Subcutaneous abdominal adipose tissue (tissue), 5 donors: Measurements from ENCODE around the gene CFAP92.

ENCODE experiments used
- H3K27ac ChIP-seq: one replicate; pipeline ENCODE4 v1.7.0; 2013; ENCODE audit warnings: low read depth, mild to moderate bottlenecking, inconsistent platforms, low read length, moderate library complexity
- H3K27me3 ChIP-seq, 5 donors: one replicate each; pipeline ENCODE4 v1.7.0; 2013; ENCODE audit warnings: low read length in 5 of 5, inconsistent platforms in 1 of 5; ENCODE audit not compliant: control insufficient read depth in 5 of 5, insufficient read depth in 4 of 5
- H3K36me3 ChIP-seq, 5 donors: one replicate each; pipeline ENCODE4 v1.7.0; 2013; ENCODE audit warnings: low read length in 5 of 5; ENCODE audit not compliant: control insufficient read depth in 5 of 5, insufficient read depth in 5 of 5
- H3K4me1 ChIP-seq, 5 donors: one replicate each; pipeline ENCODE4 v1.7.0; 2013; ENCODE audit warnings: low read length in 5 of 5, mild to moderate bottlenecking in 3 of 5, moderate library complexity in 1 of 5; ENCODE audit not compliant: control insufficient read depth in 5 of 5, insufficient read depth in 5 of 5
- H3K4me3 ChIP-seq, 5 donors: one replicate each; pipeline ENCODE4 v1.7.0; 2013; ENCODE audit warnings: low read length in 5 of 5, low read depth in 1 of 5
- H3K9ac ChIP-seq, 5 donors: one replicate each; pipeline ENCODE4 v1.7.0; 2013; ENCODE audit warnings: low read length in 5 of 5, mild to moderate bottlenecking in 4 of 5, moderate library complexity in 3 of 5
- H3K9me3 ChIP-seq, 5 donors: one replicate each; pipeline ENCODE4 v1.7.0; 2013; ENCODE audit warnings: low read length in 5 of 5; ENCODE audit not compliant: control insufficient read depth in 5 of 5
- donor health status: healthy.
- donor health status: healthy.
- donor health status: healthy.
- donor health status: healthy.
- donor health status: healthy.

CFAP92 gene

GRCh38 chr3:128993461-128994172 is at the start of gene CFAP92:
Gene CFAP92 (minus strand): TSS chr3:128994076. CDS start chr3:128993304, 772 bp downstream.
- peak within 1 kb of the TSS; percentile 39 to 58 (median 48) for H3K4me3 ChIP-seq
- no peaks in the 10 kb centered on the region for H3K36me3 ChIP-seq
- H3K27me3 ChIP-seq = peaks cover 7 to 21% (median 12%) of the 10 kb centered on the region in 5 donors
- H3K9ac ChIP-seq = peak within 1 kb of the TSS in 2 of 5 donors; percentile 28 to 37
- no peaks in the 10 kb centered on the region for H3K9me3 ChIP-seq
- peaks cover 0 to 17% (median 13%) of the 10 kb centered on the region in 5 donors for H3K4me1 ChIP-seq
- no peak within 1 kb of the TSS for H3K27ac ChIP-seq

DNA sequence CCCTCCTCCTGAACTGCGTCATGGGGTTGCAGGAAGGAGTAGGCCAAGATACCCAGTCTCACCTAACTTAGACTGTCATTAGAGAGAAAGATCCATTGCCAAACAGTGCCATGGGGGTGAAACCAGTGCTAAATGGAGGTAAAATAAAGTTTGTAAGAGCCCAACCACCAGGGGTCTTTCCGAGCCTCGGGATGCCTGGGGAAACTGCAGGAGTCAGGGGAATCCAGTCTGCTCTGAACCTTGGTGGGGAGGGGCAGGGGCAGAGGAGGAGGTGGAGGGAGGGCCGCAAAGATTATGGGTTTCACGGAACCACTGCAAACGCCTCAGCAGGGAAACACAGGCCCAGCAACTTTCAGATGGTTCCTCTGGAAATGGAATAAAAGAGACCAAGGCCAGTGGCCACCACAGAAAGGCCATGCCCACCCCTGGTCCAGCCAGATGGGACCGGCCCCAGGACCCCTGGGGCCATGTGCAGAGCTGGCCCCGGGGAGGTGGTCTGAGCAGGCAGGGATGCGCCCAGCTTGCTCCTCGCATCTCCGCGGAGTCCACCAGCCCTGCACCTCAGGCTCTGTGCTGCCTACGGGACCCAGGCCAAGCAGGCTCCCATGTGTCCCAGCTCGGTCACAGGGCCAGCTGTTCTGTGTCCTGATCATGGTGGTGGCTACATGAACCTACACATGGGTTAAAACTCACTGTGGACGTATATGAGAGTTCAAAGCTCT is 46.9 kb upstream of the CFAP92 start:
- Histone ChIP-seq H3K27ac (no peak overlapping the region), H3K9ac (no peak overlapping the region), H3K4me3 (no peak overlapping the region), H3K9me3 (no peaks in the 10 kb centered on the region), H3K36me3 (peaks cover 0 to 6% (median 0%) of the 10 kb centered on the region in 5 donors), H3K27me3 (peaks cover 0 to 15% (median 14%) of the 10 kb centered on the region in 5 donors), H3K4me1 (peaks cover 0 to 8% (median 4%) of the 10 kb centered on the region in 5 donors)

DNA sequence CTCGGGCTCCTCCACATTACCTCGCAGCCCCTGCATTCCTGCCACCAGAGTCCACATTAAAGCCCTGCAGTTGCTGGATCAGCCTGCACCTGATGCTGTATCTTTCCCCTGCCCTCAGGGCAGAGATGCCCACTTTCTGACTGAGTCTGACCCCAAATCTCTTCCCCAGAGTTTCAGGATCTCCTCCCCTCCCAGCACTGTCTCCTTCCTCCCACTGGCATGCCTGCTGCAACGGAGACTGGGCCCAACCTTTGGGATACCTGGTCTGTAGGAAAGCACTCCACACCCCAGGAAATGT is 46.1 kb upstream of the CFAP92 start:
- peaks cover 0 to 3% (median 0%) of the 10 kb centered on the region in 5 donors for H3K4me1 ChIP-seq

GRCh38 chr3:129039271-129040038 is 45.6 kb upstream of the CFAP92 start:
- peaks cover 0 to 3% (median 0%) of the 10 kb centered on the region in 5 donors for H3K4me1 ChIP-seq
- peaks cover 0 to 6% (median 0%) of the 10 kb centered on the region in 5 donors for H3K36me3 ChIP-seq
- no peak overlapping the region for H3K9ac ChIP-seq
- no peaks in the 10 kb centered on the region for H3K9me3 ChIP-seq
- no peak overlapping the region for H3K27ac ChIP-seq
- H3K4me3 ChIP-seq = no peak overlapping the region
- H3K27me3 ChIP-seq = peaks cover 0 to 12% (median 10%) of the 10 kb centered on the region in 5 donors

More for the DNA sequence above, 46.1 kb upstream of the CFAP92 start:
- Histone ChIP-seq H3K27ac (no peak overlapping the region), H3K9me3 (no peaks in the 10 kb centered on the region), H3K36me3 (peaks cover 0 to 6% (median 0%) of the 10 kb centered on the region in 5 donors), H3K27me3 (peaks cover 0 to 12% (median 10%) of the 10 kb centered on the region in 5 donors), H3K9ac (no peak overlapping the region), H3K4me3 (no peak overlapping the region)

- peaks cover 0 to 6% (median 0%) of the 10 kb centered on the region in 5 donors for H3K36me3 ChIP-seq
- peaks cover 0 to 12% (median 10%) of the 10 kb centered on the region in 5 donors for H3K27me3 ChIP-seq
- H3K4me3 ChIP-seq = no peak overlapping the region
- peaks cover 0 to 3% (median 0%) of the 10 kb centered on the region in 5 donors for H3K4me1 ChIP-seq
- no peaks in the 10 kb centered on the region for H3K9me3 ChIP-seq
- H3K9ac ChIP-seq = no peak overlapping the region
- no peak overlapping the region for H3K27ac ChIP-seq
These were observed 44.4 kb upstream of the CFAP92 start for GRCh38 chr3:129038121-129038855.

DNA sequence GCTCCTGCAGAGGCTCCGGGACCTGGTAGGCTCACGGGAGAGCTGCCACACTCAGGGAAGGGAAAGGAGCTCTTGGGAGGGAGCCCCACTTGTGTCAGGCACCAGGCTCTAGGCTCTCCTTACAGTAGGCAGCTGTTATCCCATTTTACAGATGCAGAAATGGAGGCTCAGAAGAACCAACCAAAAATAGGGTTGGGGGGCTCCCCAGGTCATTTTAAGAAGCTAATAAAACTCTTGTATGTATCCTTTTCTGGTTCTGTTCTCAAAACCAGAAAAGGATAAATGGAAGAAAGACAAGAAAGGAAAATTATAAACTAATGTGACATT is 43.2 kb upstream of the CFAP92 start:
- H3K36me3 ChIP-seq = peaks cover 0 to 10% (median 0%) of the 10 kb centered on the region in 5 donors
- H3K27ac ChIP-seq = no peak overlapping the region
- peaks cover 0 to 12% (median 10%) of the 10 kb centered on the region in 5 donors for H3K27me3 ChIP-seq

DNA sequence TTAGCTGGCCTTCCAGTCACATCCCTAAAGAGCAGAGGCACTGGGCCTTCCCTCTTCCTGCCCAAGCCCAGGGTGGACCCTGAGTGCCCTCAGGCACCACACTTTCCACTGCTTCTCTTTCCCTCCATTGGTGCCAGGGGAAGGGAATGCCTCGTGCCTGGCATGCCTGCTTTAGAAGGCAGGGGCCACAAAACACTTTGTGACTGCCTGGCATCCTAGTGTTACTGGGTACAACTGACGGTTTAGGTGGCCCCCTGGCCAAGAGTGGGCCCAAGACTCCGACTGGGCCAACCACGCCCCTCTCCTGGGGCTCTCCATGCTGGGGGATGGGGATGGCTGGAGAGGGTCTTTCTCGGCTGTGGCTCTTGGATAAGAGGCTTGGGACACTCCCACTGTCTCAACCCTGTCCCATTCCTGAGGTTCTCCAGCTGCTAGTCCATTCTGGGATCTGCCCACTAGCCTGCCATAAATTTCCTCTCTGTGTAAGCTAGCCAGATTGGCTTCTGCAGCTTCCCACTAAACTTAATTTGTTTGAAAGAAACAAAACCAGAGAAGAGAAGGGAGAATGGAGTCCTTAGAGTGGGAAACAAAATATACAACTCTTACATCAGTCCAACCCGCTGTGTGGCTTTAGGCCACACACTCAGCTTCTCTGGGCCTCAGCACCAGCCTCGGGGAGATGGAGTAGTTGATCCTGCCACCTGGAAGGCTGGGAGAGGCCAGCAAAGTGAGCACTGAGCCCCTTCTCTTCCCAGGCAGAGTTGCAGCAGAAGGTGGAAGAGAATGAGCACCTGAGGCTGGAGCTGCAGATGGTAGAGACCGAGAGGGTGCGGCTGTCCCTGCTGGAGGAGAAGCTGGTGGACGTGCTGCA is 42.6 kb upstream of the CFAP92 start:
- H3K4me3 ChIP-seq = no peak overlapping the region

More for the DNA sequence above, 43.2 kb upstream of the CFAP92 start:
- H3K4me3 ChIP-seq = no peak overlapping the region
- no peaks in the 10 kb centered on the region for H3K9me3 ChIP-seq
- H3K4me1 ChIP-seq = peaks cover 0 to 5% (median 0%) of the 10 kb centered on the region in 5 donors
- H3K9ac ChIP-seq = no peak overlapping the region

GRCh38 chr3:129035360-129036221 is 41.7 kb upstream of the CFAP92 start:
- H3K36me3 ChIP-seq = peaks cover 0 to 10% (median 0%) of the 10 kb centered on the region in 5 donors
- H3K9me3 ChIP-seq = peaks cover 0 to 2% (median 0%) of the 10 kb centered on the region in 5 donors
- H3K27me3 ChIP-seq = peaks cover 0 to 12% (median 7%) of the 10 kb centered on the region in 5 donors
- peaks cover 0 to 5% (median 0%) of the 10 kb centered on the region in 5 donors for H3K4me1 ChIP-seq
- H3K4me3 ChIP-seq = no peak overlapping the region
- H3K27ac ChIP-seq = no peak overlapping the region
- H3K9ac ChIP-seq = no peak overlapping the region

More for the DNA sequence above, 42.6 kb upstream of the CFAP92 start:
- H3K4me1 ChIP-seq = peaks cover 0 to 5% (median 0%) of the 10 kb centered on the region in 5 donors
- H3K27ac ChIP-seq = no peak overlapping the region
- peaks cover 0 to 10% (median 0%) of the 10 kb centered on the region in 5 donors for H3K36me3 ChIP-seq
- peaks cover 0 to 12% (median 10%) of the 10 kb centered on the region in 5 donors for H3K27me3 ChIP-seq
- H3K9me3 ChIP-seq = no peaks in the 10 kb centered on the region
- no peak overlapping the region for H3K9ac ChIP-seq
